Ramos (cell line): ENCODE results near the gene CRYBA1.
"Not testable (repeated sequence)": the region's sequence is repeated elsewhere in the genome, so short reads cannot be mapped to it uniquely, and the experiment has no call there.

Experiments
- in situ Hi-C: fragments of 300-500 bp; cut with MboI; formaldehyde crosslinking; loops from one replicate; pipeline ENCODE4 v1.14.3; 2022; ENCODE audit warnings: low sequenced_read_pairs; ENCODE audit not compliant: unreplicated experiment

The CRYBA1 gene, protein sequence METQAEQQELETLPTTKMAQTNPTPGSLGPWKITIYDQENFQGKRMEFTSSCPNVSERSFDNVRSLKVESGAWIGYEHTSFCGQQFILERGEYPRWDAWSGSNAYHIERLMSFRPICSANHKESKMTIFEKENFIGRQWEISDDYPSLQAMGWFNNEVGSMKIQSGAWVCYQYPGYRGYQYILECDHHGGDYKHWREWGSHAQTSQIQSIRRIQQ

DNA sequence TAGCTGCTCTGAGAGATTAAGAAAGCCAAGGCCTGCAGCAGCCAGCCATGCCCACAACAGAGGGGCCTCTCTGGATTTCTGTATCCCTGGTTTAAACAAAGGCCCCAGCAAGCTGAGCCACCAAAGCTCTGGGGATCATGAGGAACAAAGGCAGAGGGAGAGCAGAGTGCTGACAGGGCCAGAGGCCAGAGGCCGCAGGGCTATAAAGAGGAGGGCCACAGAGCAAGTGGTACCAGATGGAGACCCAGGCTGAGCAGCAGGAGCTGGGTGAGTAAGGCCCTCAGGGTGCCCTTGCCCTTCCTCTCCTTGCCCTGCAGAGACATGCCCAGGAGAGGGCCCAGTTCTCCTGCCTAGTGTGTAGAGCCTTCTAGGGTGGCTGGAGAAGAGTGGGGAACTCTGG lies at the start of gene CRYBA1:
Gene CRYBA1 (plus strand): TSS at position 232 of the 400 bp plus-strand sequence. CDS start 5 bp downstream, at position 237.
- in situ Hi-C loops, result no loop called here

DNA sequence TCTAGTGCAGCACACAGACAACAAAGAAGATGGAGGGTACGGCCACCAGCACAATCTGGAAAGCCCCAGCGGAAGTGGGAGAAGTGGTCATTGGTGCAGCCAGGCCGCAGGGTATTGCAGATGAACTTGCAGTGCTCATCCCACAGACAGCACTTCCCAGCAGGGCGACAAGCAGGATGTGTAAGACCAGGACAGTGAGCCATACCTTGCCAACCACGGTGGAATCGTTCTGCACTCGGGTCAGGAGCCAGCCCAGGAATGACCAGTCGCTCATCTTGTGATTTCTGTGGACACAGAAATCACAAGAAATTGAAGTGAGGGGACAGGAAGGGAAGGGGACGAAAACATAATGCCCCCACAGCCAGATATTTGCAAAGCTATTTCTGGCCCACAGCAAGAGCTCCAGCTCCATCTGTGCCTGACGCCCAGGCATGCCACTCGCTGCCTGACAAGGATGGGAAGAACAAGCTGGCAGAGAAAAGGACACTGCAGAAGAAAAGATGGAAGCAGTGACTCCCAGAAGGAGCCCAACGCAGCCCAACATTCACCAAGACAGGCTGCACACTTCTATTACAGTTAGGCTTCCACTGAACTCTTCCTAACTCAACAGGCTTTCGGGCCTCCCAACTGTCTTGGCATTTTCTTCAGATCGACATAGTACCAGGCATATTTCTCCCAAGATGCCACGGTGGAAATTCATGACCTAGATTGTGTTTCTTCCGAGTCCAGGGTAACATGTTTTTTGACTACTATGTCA lies 49.0 kb upstream of the CRYBA1 start:
- in situ Hi-C loops, result no loop called here

DNA sequence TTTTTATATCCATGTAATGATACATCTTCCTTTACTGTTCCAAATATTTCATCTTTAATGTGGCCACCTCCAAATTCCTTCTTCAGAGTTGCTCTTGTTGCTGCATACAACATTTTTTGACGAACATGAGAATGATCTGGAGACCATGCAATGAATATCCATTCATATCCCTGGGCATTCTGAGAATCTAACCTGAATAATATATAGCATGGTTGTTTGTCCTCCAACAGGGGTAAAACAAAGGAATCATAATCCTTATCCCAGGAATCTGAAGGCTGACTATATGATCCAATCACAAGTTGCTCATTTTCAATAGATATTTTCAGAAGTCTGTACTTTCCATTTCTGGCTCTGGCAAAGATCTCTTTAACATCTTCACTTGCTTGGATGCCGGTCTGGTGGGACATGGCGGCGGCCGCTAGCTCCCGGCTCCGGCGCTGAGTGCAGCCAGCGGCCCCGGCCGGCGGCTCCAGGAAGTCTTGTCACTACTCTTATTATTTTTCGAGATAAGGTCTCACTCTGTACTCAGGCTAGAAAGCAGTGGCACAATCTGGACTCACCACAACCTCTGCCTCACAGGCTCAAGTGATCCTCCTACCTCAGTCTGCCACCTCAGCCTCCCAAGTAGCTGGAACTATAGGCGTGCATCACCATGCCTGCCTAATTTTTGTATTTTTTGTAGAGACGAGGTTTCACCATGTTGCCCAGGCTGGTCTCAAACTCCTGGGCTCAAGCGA lies 42.4 kb upstream of the CRYBA1 start:
- in situ Hi-C loops, result not testable (repeated sequence)

DNA sequence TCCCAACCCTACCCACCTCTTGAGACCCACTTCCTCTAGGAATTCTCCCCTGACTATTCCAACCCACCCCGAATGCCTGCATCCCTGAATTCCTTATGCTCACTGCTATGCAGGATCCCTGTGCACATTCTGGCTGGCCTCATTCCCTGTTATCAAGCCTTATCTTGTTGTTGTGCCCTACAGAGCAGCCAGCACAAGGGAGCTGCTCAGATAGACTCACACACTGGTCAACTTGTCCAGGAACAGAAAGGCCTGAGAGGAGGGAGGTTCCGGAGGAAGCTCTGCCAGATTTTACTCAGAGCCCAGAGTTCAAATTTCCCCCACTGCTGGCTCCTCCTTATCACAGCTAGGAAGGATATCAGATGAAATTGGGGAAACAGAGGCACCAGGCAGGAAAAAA lies 41.6 kb upstream of the CRYBA1 start:
- in situ Hi-C loops, result no loop called here

DNA sequence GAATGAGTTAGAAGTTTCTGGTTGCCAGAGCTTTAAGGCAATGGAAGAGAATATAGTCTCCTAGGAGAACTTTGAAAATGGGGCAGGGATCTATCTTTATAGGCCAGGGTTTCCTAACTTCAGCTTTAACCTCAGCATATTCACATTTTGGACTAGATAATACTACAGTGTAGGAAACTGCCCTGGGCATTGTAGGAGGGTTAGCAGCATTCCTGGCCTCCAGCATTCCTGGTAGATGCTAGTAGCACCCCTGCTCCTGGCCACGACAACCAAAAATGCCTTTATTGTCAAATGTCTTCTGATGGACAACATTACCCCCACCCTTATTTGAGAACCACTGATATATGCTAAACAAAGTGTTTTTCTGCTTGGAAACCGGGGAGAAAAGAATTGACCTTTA lies 38.7 kb upstream of the CRYBA1 start:
- in situ Hi-C loops, result no loop called here

DNA sequence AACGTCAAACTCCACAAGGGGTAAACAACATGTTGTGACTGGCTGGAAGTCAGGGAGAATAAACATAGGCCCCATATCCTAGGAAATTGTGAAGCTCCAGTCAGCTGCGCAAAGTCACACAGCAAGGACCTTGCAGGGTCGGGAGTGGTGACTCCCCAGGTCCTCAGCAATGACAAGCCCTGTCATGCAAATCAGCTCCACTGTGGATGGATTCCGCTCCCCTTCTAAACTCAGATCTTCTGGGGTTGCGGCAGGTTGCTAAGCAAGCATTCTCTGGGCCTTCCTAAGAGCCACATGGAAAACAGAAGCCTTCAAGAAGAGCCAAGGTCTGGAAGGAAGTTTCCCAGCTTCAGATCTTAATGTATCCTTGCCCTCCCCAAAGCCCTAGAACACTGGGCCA lies 37.6 kb upstream of the CRYBA1 start:
- in situ Hi-C loops, result no loop called here

DNA sequence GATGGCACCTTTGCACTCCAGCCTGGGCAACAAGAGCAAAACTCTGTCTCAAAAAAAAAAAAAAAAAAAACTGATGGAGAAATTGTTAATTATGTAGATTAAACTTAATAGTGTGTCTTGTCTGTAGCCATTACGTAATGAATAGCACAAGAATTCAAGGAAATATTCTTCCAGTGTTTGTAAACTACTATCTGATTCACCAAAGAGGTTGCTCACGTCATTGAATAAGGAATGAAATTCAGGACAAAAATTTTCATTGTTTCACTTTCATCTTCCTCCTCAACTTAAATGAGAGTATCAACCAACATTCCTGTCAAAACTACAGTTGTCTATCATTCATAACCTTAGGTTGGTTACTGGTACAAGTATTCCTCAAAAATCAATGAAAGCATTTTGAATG lies 35.8 kb upstream of the CRYBA1 start:
- in situ Hi-C loops, result no loop called here

DNA sequence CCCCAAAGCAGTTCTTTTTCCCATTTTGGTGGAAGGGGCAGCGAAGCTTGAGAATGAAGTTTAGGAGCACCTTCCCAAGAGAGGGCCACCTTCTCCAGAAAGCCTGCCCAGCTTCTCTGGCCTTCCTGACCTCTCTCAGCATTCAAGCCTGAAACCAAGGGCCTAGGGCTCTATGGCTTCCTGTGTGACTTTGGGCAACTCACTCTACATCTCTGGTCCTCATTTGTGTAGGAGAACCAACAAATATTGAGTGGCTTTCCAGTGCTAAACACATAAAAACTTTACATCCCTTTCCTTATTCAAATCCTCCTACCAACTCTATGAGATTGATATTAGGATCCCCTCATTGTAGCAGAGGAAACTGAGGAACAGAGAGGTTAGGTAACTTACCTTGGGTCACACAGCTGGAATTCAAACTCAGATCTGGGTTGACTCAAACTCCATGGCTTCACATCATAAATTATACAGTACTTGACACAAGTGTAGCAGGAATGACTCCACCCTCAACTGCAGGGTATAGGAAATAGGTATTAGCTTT lies 34.5 kb upstream of the CRYBA1 start:
- in situ Hi-C loops, result no loop called here

DNA sequence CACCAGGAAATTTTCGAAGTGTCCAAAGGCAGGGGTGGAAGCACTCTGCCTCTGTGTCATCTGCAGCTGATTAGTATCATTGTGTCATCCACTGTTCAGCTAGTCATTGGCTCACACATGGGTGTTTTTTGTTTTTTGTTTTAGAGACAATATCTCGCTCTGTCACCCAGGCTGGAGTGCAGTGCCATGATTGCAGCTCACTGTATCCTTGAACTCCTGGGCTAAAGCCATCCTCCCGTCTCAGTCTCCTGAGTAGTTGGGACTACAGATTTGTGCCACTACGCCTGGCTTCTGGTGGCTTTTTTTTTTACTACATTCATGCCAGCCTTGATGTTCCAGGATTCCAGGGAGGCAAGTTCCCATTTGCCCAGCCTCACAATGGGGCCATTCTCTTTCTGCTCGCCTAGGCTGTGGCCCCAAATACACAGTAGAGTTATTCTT lies 34.0 kb upstream of the CRYBA1 start:
- in situ Hi-C loops, result no loop called here

DNA sequence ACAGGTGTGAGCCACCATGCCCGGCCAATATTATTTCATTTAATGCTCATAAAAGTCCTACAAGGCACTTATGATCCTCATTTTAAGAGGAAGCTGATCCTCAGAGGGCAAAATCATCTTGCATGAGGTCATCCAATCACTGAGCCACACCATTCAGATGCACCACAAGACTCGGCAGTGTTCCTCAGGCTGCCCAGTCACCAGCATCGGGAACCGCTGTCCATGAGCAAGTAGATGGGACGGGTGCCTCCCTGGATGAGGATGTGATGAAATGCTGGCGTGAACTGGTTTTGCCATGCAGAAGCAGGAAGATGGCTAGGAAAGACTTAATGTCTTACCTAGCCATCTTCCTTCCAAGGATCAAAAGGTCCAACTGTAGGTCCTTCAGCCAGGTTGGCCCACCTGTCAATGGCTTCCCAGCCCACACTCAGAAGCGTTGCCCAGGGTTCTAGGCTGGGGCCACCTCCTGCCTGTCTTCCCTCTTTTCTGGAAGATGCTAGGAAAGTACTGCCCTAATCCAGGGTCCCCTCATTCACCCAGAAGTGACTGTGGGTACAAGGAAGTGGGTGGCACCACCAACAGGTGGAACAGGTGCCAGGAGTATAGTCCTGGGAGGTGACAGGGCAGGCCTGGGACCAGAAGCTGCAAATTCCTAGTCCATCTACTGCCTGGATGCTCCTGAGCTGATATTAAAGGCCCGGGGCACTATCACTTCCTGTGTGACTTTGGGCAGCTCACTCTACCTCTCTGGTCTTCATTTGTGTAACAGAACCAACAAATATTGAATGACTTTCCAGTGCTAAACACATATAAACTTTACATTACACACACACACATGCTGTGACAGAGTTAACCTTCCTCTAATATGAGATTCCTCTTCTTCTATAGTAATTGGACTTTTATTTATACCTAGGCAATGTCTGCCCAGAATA lies 32.2 kb upstream of the CRYBA1 start:
- in situ Hi-C loops, result no loop called here

DNA sequence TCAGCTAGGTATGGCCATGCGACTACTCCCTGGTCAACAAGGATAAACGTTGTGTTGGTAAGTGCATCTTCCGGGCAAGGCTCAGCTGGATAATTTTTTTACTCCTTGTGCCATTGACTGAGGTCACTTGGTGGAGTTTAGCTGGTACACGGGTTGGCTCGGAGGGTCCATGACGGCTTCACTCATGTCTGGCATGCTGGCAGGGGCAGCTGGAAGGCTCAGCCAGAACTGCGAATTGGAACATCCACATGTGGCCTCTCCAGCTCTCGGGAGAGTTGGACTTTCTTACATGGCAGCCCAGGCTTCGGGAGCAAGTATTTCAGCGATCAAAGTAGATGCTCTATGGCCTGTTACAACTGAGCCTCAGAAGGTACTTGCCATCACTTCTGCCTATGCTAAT lies 31.5 kb upstream of the CRYBA1 start:
- in situ Hi-C loops, result no loop called here

DNA sequence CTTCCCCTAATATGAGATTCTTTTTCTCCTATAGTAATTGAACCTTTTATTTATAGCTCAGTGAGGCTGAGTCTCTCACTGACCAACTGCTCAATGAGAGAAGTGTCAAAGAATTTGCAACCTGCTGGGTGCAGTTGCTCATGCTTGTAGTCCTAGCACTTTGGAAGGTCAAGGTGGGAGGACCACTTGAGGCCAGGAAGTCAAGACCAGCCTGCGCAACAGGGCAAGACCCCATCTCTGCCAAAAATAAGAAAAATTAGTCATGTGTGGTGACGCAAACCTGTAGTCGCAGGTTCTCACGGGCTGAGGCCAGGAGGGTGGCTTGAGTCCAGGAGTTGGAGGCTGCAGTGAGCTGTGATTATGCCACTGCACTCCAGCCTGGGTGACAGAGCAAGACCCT lies 30.9 kb upstream of the CRYBA1 start:
- in situ Hi-C loops, result no loop called here

DNA sequence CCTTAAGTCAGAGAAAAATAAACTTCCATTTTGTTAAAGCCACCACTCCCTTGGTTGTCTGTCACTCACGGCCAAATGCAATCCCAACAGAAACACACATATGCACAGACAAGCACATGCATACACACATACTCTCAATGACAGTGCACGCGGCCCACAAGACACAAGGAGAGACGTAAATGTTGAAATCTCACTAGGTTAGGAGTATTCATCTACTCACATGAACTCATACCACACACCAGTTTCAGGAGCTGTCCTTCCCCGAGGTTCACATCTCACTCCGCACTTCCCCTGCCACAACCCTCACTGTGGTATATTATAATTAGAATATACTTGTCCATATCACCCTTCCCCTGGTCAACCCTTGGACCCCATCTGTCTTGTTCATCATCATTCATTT lies 30.5 kb upstream of the CRYBA1 start:
- in situ Hi-C loops, result no loop called here

DNA sequence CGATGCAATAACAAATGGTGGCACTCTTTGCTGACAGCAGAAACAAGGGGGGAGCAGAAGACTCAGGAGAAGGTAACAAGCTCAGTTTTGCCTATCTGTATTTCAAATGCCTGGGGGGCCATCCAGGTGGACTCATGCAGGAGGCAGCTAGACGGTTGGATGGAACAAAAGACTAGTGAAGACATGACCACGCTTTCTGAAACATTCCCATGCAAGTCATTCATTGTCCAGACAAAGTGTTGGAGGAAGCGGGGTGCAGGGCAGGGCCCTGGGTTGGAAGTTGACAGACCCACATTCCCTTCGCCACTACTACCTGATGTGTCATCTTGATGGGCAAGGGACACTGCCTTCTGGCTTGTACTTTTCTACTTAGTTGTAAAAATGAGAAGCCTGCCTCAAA lies 29.8 kb upstream of the CRYBA1 start:
- in situ Hi-C loops, result no loop called here

DNA sequence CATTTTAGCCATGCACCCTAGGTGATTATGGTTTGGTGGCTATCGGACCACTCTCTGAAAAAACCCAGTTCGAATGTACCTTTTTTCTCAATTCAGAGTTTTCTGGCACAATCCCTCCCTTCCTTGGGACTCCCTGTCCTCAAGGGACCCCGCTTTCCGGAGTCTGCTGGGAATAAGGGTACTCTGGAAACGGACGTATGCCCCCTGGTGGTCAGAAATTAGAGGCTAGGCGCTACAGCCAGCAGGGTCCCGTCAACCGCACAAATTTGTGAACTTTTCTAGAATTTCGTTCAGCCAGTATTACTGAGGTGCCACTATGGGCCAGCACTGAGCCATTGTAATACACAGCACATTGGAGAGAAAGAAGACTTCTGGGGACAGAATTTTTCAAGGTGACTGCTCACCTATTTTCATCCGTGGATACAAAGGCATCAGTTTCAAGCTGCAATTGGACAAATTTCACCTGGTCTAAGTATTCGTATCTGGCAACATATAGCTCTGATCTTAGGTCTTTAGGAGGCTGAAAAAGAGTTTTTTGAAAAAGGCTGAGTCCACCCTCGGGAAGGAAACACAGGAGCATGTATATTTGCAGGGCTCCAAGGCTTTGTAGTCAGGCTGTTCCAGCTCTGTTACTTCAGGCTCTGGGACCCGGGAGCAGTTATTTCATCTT lies 27.1 kb upstream of the CRYBA1 start:
- in situ Hi-C loops, result loop anchor here (5.0 kb wide), 1 partner anchor 72 kb away; no protein-coding TSS in a partner anchor

DNA sequence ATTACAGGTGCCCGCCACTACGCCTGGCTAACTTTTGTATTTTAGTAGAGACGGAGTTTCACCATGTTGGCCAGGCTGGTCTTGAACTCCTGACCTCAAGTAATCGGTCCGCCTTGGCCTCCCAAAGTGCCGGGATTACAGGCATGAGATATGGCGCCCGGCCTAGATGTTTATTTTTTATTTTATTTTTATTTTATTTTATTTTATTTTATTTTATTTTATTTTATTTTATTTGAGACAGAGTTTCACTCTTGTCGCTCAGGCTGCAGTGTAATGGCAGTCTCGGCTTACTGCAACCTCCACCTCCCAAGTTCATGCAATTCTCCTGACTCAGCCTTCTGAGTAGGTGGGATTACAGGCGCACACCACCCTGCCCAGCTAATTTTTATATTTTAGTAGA lies 25.3 kb upstream of the CRYBA1 start:
- in situ Hi-C loops, result loop anchor here (5.0 kb wide), 1 partner anchor 74 kb away; no protein-coding TSS in a partner anchor

DNA sequence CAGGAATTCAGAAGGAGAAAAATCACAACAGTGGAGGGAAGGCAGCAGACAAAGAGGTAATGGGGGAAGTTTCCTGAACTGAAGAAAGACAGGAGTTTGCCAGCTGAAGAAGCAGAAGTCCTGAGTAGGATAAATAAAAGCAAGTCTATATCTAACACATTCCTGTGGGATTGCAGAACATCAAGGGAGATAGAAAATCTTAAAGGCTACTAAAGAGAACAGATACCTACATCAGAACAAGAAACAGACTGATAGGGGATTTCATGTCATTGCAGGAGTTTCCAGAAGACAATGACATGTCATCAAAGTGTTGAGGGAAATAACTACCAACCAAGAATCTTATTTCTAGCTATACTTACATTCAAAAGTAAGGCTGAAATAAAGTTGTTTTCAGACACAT lies 21.3 kb upstream of the CRYBA1 start:
- in situ Hi-C loops, result no loop called here

DNA sequence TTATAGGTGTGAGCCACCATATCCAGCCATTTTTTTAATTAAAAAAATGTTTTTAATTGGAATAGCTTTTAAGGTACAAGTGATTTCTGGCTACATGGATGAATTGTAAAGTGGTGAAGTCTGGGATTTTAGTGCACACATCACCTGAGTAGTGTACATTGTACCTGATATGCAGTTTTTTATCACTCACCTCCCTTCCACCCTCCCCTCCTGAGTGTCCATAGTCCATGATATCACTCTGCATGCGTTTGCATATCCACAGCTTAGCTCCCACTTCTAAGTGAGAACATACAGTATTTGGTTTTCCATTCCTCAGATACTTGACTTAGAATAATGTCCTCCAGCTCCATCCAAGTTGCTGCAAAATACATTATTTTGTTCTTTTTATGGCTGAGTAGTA lies 13.4 kb upstream of the CRYBA1 start:
- in situ Hi-C loops, result no loop called here

DNA sequence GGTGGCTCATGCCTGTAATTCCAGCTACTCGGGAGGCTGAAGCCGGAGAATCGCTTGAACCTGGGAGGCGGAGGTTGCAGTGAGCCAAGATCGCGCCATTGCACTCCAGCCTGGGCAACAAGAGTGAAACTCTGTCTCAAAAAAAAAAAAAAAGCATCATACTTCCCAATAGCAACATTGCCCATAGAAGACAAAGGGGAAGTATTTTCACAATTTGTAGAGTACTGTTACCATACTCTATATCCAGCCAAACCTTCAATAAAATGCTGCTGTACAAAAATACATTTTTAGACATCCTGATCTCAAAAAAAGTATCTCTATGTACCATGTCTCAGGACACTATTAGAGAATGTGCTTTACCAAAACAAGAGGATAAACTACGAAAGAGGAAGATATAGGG lies 11.7 kb upstream of the CRYBA1 start:
- in situ Hi-C loops, result not testable (repeated sequence)
